HEK293T (cell line): Measurements from ENCODE around the gene S1PR4.

Experiments
- BHLHE40 ChIP-seq: fragments of 450-650 bp; IDR thresholded peaks from 2 replicates; pipeline ENCODE4 v1.6.1; 2016; ENCODE audit warnings: mild to moderate bottlenecking, moderate library complexity, borderline replicate concordance
- CTBP1 ChIP-seq: fragments of 450-650 bp; IDR thresholded peaks from 2 replicates; pipeline ENCODE4 v1.6.1; 2016; ENCODE audit warnings: borderline replicate concordance
- ELF4 ChIP-seq: fragments of 450-650 bp; IDR thresholded peaks from 2 replicates; pipeline ENCODE4 v1.6.1; 2017; ENCODE audit warnings: antibody characterized with exemption
- HDGF ChIP-seq: fragments of 450-650 bp; IDR thresholded peaks from 2 replicates; pipeline ENCODE4 v1.6.1; 2017; ENCODE audit warnings: antibody characterized with exemption, borderline replicate concordance
- SP1 ChIP-seq: fragments of 450-650 bp; IDR thresholded peaks from 2 replicates; pipeline ENCODE4 v1.6.1; 2017
- TARDBP ChIP-seq: fragments of 450-650 bp; IDR thresholded peaks from 2 replicates; pipeline ENCODE4 v1.6.1; 2016
- TF ChIP-seq, protein P1 (sequence below): fragments of 450-650 bp; IDR thresholded peaks from 2 replicates; pipeline ENCODE4 v1.6.1; 2016

DNA sequence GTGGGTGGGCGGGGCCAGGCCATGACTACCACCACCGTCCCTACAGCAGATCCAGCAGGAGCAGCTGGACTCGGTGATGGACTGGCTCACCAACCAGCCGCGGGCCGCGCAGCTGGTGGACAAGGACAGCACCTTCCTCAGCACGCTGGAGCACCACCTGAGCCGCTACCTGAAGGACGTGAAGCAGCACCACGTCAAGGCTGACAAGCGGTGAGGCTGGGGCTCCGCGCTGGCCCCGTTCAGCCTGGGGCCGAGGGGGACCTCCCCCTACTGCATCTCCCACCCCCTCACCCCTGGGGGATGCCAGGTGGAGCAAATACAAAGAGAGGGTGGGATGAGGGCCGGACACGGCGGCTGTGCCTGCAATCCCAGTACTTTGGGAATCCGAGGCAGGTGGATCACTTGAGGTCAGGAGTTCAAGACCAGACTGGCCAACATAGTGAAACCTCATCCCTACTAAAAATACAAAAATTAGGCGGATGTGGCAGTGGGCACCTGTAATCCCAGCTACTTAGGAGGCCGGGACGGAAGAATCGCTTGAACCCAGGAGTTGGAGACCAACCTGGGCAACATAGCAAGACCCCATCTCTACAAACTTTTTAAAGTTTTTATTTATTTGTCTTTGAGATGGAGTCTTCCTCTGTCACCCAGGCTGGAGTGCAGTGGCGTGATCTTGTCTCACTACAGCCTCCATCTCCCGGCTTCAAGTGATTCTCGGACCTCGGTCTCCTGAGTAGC is 27.8 kb downstream of the S1PR4 start:
- TF ChIP-seq ELF4 (no peak), BHLHE40 (no peak), HDGF (no peak), SP1 (no peak), TARDBP (no peak), CTBP1 (no peak)
- TF ChIP-seq, protein P1, sequence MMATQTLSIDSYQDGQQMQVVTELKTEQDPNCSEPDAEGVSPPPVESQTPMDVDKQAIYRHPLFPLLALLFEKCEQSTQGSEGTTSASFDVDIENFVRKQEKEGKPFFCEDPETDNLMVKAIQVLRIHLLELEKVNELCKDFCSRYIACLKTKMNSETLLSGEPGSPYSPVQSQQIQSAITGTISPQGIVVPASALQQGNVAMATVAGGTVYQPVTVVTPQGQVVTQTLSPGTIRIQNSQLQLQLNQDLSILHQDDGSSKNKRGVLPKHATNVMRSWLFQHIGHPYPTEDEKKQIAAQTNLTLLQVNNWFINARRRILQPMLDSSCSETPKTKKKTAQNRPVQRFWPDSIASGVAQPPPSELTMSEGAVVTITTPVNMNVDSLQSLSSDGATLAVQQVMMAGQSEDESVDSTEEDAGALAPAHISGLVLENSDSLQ: no peak
